ENCODE measurements around the gene PSD.

The PSD gene

DNA sequence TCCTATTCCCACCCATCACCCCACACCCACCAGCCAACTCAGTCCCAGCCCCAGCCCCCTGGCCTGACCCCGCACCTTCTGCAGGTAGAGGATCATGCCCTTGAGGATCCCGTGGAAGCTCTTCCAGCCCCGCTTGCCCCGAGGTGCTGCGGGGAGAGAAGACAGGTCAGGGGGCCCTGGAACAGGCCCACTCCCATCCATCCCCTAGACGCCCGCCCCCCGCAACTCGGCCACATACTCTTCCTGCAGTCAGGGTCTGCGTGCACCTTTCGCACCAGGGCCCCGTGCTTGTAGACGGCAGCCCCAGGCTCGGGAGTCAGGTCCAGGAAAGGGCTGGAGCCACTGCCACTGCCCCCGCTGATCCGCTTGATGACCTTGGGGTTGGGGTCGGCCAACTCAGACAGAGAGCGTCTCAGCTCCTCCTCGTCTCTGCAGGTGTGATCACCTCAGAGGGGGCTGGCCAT is 13.4 kb downstream of the PSD start:
- TF ChIP-seq CTCF (IDR thresholded peaks at IDR 0.05; ENCODE audit: insufficient read depth, low read depth, low read length, missing control alignments) = no peak
- DNase-seq (ENCODE audit: low read depth) = no peak
- H3K4me3 ChIP-seq (ENCODE audit: low read depth, low read length) = no peak overlapping the region

DNA sequence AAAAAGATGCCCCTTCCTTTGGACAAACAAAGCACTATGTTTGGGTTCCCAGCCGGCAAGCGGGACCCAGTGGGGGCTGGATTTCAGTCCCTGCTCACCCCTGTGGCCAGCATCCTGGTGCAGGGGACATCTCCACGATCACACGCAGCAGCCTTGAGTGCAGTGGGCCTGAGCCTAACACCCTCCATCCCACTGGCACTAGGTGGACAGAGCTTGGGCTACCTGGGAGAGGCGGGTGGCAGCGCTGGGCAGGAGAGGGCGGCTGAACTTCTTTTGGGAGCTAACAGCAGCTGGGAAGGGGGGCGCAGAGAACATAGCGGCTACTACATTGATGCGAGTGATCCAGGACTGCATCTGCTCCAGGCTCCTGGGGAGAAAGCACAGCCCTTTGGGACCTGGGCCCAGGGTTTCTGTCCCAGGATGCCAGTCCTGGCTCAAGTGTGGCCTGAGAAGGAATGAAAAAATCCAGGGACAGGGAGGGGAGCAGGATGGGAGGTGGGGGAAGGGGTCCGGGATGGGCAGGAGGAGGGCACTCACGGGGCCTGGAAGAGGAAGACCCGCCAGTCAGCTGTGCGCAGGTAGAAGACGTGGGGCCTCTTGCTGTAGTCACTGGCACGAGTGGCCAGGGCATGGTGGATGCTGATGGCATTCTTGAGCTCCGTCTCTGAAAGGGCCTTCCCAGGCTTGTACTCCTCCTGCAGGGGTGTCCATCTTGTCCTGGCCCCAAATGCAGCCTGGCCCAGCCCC is 14.1 kb downstream of the PSD start:
- no peak overlapping the region for H3K4me3 ChIP-seq (ENCODE audit: low read depth, low read length)
- TF ChIP-seq CTCF (IDR thresholded peaks at IDR 0.05; ENCODE audit: insufficient read depth, low read depth, low read length, missing control alignments) = no peak
- no peak for DNase-seq (ENCODE audit: low read depth)

DNA sequence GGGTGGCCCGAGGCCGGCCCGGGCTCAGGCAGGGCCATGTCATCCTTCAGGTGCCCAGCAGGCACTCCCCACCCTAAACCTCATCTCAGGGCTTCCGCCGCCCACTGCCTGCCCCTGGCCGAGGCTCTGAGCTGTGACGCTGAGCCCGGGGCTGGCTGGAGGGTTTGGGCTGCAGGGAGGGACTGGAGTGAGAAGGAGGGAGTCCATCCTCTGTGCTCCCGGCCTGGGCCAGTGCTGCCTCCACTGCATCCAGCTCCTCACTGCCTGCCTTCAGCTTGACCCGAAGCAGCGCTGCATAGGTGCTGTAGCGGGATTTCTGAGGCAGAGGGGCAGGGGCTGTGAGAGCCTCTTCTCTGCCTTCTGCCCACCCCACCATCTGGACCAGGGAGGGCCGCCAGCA is 15.5 kb downstream of the PSD start:
- H3K4me3 ChIP-seq (ENCODE audit: low read depth, low read length) = no peak overlapping the region
- no peak for TF ChIP-seq CTCF (IDR thresholded peaks at IDR 0.05; ENCODE audit: insufficient read depth, low read depth, low read length, missing control alignments)
- no peak for DNase-seq (ENCODE audit: low read depth)

DNA sequence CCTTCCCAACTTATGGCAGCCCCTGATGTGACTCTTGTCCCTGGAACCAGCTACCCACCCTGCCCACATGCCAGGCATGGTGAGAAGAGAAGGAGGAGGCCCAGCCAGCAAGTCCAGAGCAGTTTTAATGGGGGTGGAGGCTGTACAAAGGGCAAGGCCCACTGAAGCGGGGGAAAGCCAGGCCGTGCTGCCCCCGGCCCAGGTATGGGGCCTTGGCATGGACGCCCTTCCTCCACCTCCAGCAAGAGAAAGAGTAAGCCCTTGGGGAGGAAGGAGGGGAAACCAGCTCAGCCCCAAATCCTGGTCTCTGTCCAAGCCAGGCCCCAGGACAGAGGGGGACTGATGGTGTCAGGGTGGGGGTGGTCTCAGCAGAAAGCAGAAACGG is 16.1 kb downstream of the PSD start:
- H3K4me3 ChIP-seq (ENCODE audit: low read depth, low read length) = no peak overlapping the region
- no peak for TF ChIP-seq CTCF (IDR thresholded peaks at IDR 0.05; ENCODE audit: insufficient read depth, low read depth, low read length, missing control alignments)
- DNase-seq (ENCODE audit: low read depth) = no peak

DNA sequence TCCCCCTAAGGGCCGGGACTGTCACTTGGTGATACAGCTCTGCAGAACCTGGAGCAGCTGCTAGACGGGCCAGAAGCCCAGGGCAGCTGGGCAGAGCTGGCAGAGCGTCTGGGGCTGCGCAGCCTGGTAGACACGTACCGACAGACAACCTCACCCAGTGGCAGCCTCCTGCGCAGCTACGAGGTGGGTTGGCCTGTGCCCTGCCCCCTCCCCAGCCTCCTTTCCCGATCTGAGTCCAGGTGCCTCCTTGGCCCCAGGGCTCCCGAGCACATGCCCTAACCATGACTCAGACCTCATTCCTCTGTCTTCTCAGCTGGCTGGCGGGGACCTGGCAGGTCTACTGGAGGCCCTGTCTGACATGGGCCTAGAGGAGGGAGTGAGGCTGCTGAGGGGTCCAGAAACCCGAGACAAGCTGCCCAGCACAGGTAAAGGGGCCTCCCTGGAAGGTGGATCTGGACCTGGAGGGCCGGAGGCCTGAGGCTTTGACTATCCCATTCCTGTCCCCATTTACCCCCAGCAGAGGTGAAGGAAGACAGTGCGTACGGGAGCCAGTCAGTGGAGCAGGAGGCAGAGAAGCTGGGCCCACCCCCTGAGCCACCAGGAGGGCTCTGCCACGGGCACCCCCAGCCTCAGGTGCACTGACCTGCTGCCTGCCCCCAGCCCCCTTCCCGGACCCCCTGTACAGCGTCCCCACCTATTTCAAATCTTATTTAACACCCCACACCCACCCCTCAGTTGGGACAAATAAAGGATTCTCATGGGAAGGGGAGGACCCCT is 16.7 kb downstream of the PSD start:
- H3K4me3 ChIP-seq (ENCODE audit: low read depth, low read length) = no peak overlapping the region
- TF ChIP-seq CTCF (IDR thresholded peaks at IDR 0.05; ENCODE audit: insufficient read depth, low read depth, low read length, missing control alignments) = no peak
- no peak for DNase-seq (ENCODE audit: low read depth)

DNA sequence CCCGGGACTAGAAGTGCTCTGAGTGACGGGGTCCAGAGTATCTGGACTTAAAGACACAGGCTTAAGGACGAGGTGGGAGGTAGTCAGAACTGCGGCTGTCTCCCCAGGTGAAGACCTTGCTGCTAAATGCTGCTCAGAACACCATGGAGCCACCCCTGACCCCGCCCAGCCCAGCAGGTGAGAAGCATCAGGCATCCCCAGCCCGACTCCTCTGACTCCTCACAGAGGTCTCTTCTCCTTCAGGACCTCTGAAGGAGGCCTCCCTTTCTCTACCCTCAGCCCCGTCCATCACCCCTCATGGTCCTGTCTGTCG is 17.3 kb downstream of the PSD start:
- H3K4me3 ChIP-seq (ENCODE audit: low read depth, low read length) = no peak overlapping the region
- TF ChIP-seq CTCF (IDR thresholded peaks at IDR 0.05; ENCODE audit: insufficient read depth, low read depth, low read length, missing control alignments) = no peak
- no peak for DNase-seq (ENCODE audit: low read depth)
